Posterior vena cava (tissue), 2 donors: ENCODE results near the gene RABGGTA. TPM values are rescaled to one million over a fixed set of nuclear protein-coding genes. Genes with fewer than 3 reads are reported as not detected.

Source experiments
- DNase-seq: peaks from one replicate; pipeline ENCODE4 v3.0.0-alpha.2; 2020; ENCODE audit warnings: low spot score
- intact Hi-C, 2 donors: fragments of 100-400 bp; cut with DNase I; formaldehyde crosslinking; loops; one replicate each; pipeline versions ENCODE4 v1.14.1 to v1.14.2; 2022 to 2023
- long read RNA-seq, 2 donors: library from polyadenylated mRNA; unstranded; transcript quantifications; one replicate each; pipeline ENCODE4 v2.0.0, GENCODE V29; 2020 to 2021
- total RNA-seq, 2 donors: library from RNA; stranded (reverse); fragmentation: NEBNext Ultra II Directional; extraction: Animal tissue kit (Norgen Biotek cat#: 25700); gene quantifications; one replicate each; pipeline ENCODE4 v1.2.1, GENCODE V29; 2021
- donor health status: DM: yes; HTN: yes; CAD: no.
- donor health status: DM: yes; HTN: yes; CAD: no.

RABGGTA gene, protein sequence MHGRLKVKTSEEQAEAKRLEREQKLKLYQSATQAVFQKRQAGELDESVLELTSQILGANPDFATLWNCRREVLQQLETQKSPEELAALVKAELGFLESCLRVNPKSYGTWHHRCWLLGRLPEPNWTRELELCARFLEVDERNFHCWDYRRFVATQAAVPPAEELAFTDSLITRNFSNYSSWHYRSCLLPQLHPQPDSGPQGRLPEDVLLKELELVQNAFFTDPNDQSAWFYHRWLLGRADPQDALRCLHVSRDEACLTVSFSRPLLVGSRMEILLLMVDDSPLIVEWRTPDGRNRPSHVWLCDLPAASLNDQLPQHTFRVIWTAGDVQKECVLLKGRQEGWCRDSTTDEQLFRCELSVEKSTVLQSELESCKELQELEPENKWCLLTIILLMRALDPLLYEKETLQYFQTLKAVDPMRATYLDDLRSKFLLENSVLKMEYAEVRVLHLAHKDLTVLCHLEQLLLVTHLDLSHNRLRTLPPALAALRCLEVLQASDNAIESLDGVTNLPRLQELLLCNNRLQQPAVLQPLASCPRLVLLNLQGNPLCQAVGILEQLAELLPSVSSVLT
- 10 to 100 TPM; 14.5 to 17.3 TPM for total RNA-seq
- long read RNA-seq, donor 1, partial matches to known transcripts: 1 of 5 reads
- long read RNA-seq, donor 1, other reads (novel, unspliced or antisense): 4 of 5 reads
- long read RNA-seq, donor 2, transcript RABGGTA-201 (17 exons, 2,088 nt): major isoform, 44 of 66 reads
- long read RNA-seq, donor 2, partial matches to known transcripts: 5 of 66 reads
- long read RNA-seq, donor 2, other reads (novel, unspliced or antisense): 14 of 66 reads

DNA sequence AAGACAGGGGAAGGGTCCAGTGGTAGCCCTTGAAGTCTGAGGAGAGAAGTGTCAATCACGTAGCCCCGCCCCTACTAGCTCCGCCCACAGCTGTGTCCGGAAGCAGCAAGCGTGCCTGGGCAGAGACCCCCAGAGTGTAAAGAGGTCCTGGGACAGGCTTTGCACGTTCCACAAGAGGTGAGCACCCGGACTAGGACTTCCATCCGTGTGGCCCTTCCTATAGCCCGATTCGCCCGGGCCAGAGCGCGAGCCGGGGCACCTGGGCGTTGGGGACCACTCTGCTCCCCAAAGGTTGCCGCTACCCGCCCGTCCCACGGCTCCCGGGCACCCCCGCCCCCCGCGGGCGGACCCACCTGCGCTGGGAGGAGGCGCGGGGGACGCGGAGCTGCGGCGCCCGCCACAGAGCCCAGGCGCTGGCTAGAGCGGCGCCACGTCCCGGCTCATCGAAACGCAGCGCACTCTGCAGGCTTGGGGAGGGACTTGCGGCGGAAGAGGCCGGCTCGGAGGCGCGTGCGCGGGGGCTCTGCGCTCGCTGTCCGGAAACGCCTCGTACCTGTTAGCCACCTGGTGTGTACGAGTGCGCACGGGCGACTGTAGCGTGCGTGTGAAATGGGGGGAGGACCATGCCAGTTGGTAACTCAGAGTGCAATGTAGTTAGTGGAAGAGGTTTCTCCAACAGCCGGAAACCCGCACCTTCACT is at the start of gene RABGGTA:
TSS of gene RABGGTA (minus strand) at position 464 of the 700 bp plus-strand sequence. CDS start 482 bp downstream, outside the sequence.
- DNase-seq: peak; percentile 96
- intact Hi-C loops: no loop called here

DNA sequence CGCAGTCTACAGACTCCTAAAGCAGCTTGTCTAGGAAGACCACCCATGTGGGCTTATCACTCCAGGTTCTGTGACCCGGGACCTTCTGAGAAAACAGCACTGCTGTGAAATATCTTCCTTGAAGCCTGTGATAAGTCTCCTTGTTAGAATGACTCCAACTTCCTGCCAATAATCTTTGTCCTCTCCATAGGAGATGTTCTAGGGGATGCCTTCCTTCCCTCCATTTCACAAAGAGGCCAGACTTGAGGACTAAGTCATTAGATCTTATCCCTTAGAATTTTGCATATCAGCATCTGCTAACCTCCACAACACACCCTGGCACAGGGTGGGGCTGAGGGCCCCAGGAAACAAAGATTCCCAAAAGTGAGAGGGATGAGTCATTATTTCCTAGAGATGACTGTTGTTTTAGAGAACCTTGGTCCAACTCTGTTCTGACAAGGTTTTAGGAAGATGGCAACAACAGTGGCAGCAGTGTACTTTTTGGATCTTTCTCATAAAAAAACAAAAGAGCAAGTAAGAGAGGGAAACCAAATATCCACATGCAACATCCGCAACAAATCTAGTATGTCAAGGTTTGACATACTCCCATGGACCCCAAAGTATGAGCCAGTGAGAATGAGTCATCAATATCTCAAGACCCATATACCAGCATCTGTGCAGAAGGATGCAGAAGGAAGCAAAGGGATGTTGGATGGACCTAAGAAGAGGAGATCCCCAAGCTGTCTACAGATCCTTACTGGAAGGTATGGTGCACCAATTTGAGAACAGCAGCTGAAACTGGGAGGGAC is 45.9 kb upstream of the RABGGTA start:
- intact Hi-C loops: no loop called here
- no peak for DNase-seq

DNA sequence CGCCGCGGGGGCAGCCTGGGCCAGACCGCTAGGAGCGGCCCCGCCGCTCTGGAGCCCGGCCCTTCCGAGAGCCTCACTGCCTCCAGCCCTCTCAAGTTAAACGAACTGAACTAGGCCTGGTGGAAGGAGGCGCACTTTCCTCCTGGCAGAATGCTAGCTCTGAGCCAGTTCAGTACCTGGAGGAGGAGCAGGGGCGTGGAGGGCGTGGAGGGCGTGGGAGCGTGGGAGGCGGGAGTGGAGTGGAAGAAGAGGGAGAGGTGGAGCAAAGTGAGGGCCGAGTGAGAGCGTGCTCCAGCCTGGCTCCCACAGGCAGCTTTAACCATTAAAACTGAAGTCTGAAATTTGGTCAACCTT is 45.2 kb upstream of the RABGGTA start:
- intact Hi-C loops: no loop called here

GRCh38 chr14:24315807-24316596 is 44.6 kb upstream of the RABGGTA start:
- intact Hi-C loops: no loop called here
- peak; percentile 90 for DNase-seq

More for the DNA sequence above, 45.2 kb upstream of the RABGGTA start:
- no peak for DNase-seq

DNA sequence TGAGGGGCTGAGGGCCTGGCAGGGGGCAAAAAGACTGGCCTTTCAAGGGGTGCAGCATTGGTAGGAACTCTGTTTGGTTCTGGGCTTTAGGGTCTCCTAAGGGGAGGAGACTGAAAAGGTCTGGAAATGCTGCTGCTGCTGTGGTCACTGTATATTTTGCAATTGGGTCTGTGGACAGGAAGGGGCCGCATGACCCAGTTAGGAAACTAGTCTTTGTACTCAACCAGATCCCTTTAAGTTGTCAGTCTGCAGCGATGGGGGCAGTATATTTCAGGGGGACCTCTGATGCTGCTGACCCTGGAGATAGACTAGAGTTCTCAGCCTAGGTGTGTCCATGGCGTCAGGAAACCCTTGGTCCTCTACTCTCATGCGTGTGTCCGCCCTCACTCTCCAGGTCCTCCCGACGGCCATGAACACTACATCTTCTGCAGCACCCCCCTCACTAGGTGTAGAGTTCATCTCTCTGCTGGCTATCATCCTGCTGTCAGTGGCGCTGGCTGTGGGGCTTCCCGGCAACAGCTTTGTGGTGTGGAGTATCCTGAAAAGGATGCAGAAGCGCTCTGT is 43.9 kb upstream of the RABGGTA start:
- no peak for DNase-seq
- intact Hi-C loops: no loop called here

- DNase-seq: no peak
- intact Hi-C loops: no loop called here
These were observed 43.2 kb upstream of the RABGGTA start for GRCh38 chr14:24314377-24315193.

GRCh38 chr14:24313913-24314312 is 42.5 kb upstream of the RABGGTA start:
- no peak for DNase-seq
- intact Hi-C loops: no loop called here

DNA sequence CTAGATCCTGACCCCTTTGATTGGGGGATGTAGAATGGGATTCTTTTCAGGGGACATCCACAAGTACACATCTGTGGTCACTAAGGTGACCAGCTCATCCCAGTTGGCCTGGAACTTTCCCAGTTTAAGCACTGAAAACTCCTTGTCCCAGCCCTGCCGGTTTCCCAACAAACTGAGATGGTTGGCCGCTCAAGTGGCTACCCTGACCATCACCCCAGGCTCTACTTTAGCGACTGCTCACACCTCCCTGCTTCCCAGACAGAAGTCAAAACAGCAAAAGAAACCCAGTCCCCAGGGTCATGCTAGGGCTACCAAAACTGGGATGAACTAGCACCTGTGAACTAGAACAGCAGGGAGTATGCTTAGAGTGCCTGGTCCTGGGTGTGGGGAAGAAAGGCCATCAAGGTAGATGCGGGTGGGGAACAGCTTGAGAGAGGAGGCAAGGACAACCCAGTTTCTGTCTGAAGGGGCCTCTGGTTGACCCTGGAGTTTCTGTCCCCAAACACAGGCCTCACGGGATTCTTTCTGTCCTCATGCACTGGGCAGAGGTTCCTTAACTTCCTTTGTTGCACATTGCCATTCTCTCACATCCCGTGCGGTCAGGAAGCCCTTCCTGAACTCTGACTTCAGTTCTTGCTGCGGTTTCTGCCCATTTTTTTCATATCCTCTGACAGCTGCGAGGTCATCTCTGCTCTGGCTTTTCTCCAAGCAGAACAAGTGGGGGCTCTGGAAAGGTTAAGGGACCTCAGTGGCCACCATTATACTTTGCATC is 41.5 kb upstream of the RABGGTA start:
- no peak for DNase-seq
- intact Hi-C loops: no loop called here

DNA sequence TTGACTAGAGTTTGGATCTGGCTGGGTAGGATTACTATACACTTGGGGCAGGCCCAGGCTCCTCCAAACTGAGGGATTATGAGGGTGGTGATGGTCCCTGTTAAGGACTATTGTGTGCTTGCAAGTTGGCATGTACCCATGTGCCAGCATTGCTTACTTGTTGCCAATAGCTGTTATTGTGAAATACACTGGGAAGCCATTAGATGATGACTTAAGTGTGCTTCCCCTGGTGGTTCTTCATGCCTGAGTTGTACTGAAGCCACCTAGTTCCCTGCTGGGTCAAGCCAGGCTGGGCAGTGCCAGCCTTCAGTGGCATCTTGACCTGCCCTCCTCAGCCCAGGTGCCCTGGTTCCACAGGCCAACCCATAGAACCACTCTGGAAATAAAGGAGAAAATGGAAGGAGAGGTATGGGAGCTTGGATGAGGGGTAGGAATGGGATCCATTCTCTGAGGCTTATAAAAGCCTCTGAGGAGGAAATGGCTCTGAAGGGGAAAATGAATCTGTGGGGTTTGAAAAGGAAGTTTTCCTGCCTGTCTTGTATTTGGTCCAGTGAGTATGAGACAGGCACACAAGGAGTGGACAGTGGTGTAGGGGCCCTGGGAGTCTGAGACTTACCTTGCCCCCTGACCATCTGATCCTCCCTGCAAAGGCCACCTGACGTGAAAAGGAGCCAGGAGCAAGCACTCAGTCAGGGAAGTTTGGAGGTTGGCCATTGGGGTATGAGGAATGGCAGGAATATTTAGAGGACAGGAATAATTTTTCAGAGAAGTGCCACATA is 40.6 kb upstream of the RABGGTA start:
- intact Hi-C loops: no loop called here
- no peak for DNase-seq

GRCh38 chr14:24310646-24311604 is 39.5 kb upstream of the RABGGTA start, which contains the start of gene LTB4R:
TSS of gene LTB4R (plus strand) at chr14:24311502. CDS start at chr14:24315652, 4,150 bp downstream.
- DNase-seq: peak; percentile 92

GRCh38 chr14:24310265-24310645 is 38.9 kb upstream of the RABGGTA start:
- intact Hi-C loops: no loop called here
- DNase-seq: no peak

More at GRCh38 chr14:24310646-24311604, 39.5 kb upstream of the RABGGTA start, which contains the start of gene LTB4R:
- intact Hi-C loops: no loop called here

DNA sequence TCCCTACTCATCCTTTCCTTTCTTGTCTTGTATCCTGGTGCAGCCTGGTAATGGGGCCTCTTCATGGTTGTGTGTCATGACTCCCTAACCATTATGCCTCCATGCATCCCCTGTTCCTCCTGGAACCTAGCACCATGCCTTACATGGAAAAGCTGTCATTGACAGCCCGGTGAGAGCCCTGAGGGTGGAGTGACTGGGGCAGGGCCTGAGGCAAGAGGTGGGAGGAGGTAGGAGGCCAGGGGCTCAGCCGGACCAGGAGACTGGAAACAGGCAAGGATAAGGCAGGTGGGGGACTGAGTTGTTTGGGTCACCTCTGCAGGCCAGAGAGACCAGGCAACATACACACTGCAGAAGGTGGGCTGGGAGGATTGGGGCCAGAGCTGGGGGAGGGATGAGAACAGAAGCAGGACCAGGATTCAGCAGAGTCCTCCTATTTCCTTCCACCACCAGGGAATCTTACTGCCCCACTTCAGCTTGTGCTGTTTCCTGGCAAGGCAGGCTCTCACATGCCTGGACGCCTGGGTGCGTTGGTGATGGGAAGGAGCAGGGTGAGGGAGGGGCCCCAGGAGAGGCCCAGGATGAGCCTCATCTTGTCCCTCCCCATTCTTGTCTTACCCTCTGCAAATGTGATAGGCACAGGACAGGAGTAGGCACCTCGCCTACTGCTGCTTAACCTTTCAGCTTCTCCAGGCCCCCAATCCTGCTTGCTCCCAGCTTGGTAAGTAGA is 38.3 kb upstream of the RABGGTA start, which contains the start of gene LTB4R2:
TSS of gene LTB4R2 (plus strand) at position 603 of the 727 bp plus-strand sequence. CDS start 525 bp downstream, outside the sequence.
- intact Hi-C loops: loop anchor here in 1 of 2 donors (10.0 kb wide), 1 partner anchor 55 kb away; no protein-coding TSS in a partner anchor
- DNase-seq: no peak

DNA sequence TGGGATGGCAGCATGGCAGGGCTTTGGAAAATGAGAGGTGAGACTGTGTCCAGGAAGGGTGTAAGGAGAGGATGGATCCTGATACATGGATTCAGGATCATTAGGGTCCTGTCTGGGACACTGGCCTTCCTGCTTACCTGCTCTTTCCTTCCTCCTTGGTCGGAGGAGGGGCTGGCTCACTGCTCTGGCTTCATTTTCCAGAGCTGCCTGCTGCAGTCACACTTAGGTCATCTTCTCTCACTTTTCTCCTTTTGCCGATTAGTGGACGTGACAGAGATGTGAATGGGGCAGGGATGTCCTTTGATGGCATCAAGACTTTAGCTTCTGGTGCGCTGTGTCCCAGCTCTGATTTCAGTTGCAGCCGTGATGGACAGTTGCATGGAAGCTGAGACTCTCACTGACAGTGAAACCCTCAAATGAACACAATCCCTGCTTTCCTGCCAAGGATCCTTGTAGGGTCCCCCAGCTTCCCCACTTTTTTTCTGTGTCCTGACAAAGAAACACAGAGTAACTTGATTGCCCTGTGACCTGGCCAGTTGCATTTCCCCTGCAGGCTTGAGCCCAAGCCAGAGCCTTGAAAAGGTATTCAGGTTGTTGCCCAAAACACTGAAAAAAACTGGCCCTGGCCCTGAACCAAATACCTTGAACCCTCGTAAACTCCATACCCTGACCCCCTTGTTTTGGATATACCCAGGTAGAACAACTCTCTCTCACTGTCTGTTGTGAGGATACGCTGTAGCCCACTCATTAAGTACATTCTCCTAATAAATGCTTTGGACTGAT is 37.1 kb upstream of the RABGGTA start:
- intact Hi-C loops: loop anchor here in 1 of 2 donors (10.0 kb wide), 1 partner anchor 54 kb away; no protein-coding TSS in a partner anchor
- DNase-seq: no peak
